Panc1 (cell line): Measurements from ENCODE around the gene GPHN.

Source experiments
- POLR2AphosphoS5 ChIP-seq: IDR thresholded peaks from 2 replicates; pipeline ENCODE4 v1.6.1; 2012; ENCODE audit warnings: mild to moderate bottlenecking, low read depth, low read length, moderate library complexity
- REST ChIP-seq, 2 experiments: IDR thresholded peaks; 2 replicates each; pipeline ENCODE4 v1.6.1; 2011 to 2012; ENCODE audit warnings: low read depth in 2 of 2, control low read depth in 1 of 2, low read length in 1 of 2, mild to moderate bottlenecking in 1 of 2, moderate library complexity in 1 of 2; ENCODE audit not compliant: insufficient read depth in 1 of 2
- TCF7L2 ChIP-seq: IDR thresholded peaks from 2 replicates; pipeline ENCODE4 v1.6.1; 2011; ENCODE audit warnings: mild to moderate bottlenecking, low read depth, low read length, inconsistent platforms
- TF ChIP-seq, protein P1 (sequence below): fragments of 450-650 bp; IDR thresholded peaks from 2 replicates; pipeline ENCODE4 v1.5.1; 2017; ENCODE audit warnings: mild to moderate bottlenecking

DNA sequence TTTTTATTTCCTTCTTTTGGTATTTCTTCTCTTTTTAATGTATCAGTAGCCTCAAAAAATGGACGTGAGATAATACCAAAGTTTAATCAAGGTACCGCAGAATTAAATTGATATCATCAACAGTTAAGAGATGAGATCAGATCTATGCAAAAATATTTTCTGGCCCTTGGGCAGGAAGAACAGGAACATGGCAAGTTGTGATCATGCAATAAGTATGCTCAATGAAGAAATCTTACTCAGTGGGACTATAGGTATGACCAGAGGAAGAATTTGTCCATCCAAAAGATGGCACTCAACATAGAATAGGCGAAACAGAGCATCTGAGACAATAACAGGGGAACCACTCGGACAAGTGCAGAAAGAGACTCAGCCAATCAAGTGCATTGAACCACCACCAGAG is 680.4 kb downstream of the GPHN start:
- TF ChIP-seq, protein P1, sequence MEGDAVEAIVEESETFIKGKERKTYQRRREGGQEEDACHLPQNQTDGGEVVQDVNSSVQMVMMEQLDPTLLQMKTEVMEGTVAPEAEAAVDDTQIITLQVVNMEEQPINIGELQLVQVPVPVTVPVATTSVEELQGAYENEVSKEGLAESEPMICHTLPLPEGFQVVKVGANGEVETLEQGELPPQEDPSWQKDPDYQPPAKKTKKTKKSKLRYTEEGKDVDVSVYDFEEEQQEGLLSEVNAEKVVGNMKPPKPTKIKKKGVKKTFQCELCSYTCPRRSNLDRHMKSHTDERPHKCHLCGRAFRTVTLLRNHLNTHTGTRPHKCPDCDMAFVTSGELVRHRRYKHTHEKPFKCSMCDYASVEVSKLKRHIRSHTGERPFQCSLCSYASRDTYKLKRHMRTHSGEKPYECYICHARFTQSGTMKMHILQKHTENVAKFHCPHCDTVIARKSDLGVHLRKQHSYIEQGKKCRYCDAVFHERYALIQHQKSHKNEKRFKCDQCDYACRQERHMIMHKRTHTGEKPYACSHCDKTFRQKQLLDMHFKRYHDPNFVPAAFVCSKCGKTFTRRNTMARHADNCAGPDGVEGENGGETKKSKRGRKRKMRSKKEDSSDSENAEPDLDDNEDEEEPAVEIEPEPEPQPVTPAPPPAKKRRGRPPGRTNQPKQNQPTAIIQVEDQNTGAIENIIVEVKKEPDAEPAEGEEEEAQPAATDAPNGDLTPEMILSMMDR: no peak
- TF ChIP-seq POLR2AphosphoS5 (no peak), REST (IDR thresholded peaks at IDR 0.05; ENCODE audit: insufficient read depth in 1 of 2, low read depth in 2 of 2, low read length in 1 of 2) (no peak), TCF7L2 (no peak)
